ENCODE results near the gene CDS1.
"Not testable (repeated sequence)": the region's sequence is repeated elsewhere in the genome, so short reads cannot be mapped to it uniquely, and the experiment has no call there.

CDS1 gene

GRCh38 chr4:84582988-84583875, at the start of gene CDS1:
CDS1 (plus strand) TSS chr4:84583127; CDS start chr4:84583402, 275 bp downstream.
- peak; percentile 5 for DNase-seq (ENCODE audit: low read depth)

DNA sequence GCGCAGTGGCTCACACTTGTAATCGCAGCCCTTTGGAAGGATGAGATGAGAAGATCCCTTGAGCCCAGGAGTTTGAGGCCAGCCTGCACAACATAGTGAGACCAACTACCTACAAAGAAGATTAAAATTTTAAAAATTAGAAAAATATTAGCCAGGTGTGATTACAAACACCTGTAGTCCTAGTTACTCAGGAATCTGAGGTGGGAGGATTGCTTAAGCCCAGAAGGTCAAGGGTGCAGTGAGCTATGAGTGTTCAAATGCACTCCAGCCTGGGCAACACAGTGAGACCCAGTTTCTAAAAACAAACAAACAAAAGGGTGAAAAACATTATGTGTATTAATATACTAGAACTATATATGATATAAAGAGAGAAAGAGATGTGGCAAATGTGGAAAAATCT, 47.0 kb upstream of the CDS1 start:
- no peak for DNase-seq (ENCODE audit: low read depth)

- DNase-seq (ENCODE audit: low read depth) = no peak
These were observed 37.8 kb upstream of the CDS1 start for GRCh38 chr4:84545093-84545492.

DNA sequence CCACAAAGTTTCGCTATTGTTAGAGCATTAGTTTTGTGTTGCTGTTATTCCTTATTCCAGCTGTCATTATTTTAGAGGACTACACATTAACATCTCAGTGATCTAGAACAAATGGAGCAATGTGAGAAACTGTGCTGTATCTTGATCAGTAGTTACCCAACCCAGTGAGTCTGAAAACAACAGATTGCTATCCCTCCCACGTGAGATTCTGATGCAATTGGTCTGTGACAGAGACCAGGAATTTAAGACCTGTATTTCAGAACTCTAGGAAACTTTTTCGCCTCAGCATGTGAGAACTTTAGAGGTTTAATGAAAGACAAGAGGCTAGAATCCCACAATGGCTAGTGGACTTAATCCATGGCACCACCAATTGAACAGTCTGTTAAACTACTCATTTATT, 35.7 kb upstream of the CDS1 start:
- DNase-seq (ENCODE audit: low read depth) = no peak

GRCh38 chr4:84549191-84549590, 33.7 kb upstream of the CDS1 start:
- DNase-seq (ENCODE audit: low read depth) = not testable (repeated sequence)

DNA sequence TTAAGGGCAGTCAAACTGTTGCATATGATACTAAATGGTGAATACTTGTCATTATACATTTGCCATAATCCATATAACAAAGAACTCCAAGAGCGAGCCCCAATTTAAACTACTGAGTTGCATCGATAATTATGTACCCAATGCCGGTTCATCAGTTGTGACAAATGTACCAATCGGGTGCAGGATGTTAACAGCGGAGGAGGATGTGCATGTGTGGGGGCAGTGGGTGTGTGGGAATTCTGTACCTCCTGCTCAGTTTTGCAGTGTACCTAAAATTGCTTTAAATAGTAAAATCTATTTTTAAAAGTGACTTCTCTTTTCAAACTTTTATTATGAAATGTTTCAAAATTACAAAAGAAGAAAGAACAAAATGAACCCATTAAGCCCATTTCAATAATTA, 20.8 kb upstream of the CDS1 start:
- no peak for DNase-seq (ENCODE audit: low read depth)

DNA sequence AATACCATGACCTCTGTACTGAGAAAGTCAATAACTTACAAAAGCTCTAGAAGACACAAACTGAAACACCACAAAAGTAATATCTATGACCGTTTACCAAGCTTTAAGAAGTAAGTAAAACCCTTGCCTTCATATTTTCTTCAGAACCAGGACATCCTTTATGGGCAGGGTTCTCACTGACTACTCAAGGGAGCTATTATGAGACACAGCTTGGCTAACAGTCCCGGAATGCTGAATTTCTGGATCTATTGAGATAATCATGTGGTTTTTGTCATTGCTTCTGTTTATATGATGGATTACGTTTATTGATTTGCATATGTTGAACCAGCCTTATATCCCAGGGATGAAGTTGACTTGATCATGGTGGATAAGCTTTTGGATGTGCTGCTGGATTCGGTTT, 19.9 kb upstream of the CDS1 start:
- DNase-seq (ENCODE audit: low read depth) = no peak

DNA sequence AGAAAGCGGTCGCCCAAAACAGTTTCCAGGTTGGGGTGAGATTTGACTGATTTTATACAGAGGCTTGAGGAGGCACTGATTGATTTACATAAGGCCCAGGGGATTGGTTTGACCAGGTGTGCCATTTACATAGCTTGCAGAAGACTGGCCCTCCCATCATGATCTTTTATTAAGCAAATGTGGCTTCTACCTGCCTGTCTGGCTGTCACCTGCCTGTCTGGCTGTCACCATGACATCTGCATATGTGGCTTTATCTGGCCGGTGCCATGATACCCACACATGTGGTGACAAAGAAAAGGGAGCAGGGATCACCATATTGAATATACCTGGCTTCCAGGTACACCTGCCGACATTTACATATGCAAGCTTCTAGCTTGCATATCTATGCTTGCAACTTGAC, 17.0 kb upstream of the CDS1 start:
- no peak for DNase-seq (ENCODE audit: low read depth)

- DNase-seq (ENCODE audit: low read depth) = no peak
These were observed 14.4 kb upstream of the CDS1 start for GRCh38 chr4:84568496-84568895.

DNA sequence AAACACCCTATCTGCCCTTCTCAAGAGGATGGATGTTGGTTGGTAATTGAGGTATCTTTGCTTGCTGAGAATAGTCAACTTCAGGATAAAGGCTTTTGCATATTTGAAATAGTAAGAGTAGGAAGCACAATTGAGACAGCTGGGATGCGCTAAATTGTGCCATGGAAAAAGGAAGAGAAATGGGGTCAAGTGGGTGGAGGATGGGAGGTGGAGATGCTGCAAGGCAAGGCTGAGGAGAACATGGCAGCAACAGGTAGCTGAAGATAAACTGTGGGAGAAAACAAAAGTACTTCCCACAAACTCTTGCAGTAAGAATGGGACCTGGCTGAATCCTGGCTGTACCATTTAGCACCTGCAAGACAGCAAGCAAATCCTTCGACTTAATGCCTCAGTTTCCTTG, 13.9 kb upstream of the CDS1 start:
- no peak for DNase-seq (ENCODE audit: low read depth)

GRCh38 chr4:84573385-84574068, 9.4 kb upstream of the CDS1 start:
- no peak for DNase-seq (ENCODE audit: low read depth)

GRCh38 chr4:84574069-84574720, 8.7 kb upstream of the CDS1 start:
- no peak for DNase-seq (ENCODE audit: low read depth)

GRCh38 chr4:84578540-84579402, 4.2 kb upstream of the CDS1 start:
- DNase-seq (ENCODE audit: low read depth) = no peak

DNA sequence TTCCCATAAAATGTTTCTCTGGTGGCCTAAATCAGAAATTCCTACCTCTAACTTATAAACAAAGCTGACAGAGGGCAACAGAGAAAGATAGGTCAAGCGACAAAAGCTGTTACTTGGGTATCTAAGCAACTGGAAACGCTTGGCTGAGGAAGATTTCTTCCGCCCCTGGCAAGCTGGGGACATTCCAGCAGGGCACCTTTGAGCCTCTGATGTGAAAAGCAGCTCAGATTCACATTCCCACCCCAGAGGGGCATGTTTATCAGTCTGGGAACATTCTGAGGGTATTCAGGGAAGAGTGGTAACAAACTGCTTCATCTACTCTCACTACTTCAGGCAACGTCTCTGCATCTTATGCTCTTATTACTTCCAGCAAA, 3.5 kb upstream of the CDS1 start:
- no peak for DNase-seq (ENCODE audit: low read depth)

GRCh38 chr4:84582302-84582987, 482 bp upstream of the CDS1 start:
- DNase-seq (ENCODE audit: low read depth) = peak; percentile 86

- no peak for DNase-seq (ENCODE audit: low read depth)
These were observed 1.0 kb downstream of the CDS1 start for GRCh38 chr4:84583876-84584380.

DNA sequence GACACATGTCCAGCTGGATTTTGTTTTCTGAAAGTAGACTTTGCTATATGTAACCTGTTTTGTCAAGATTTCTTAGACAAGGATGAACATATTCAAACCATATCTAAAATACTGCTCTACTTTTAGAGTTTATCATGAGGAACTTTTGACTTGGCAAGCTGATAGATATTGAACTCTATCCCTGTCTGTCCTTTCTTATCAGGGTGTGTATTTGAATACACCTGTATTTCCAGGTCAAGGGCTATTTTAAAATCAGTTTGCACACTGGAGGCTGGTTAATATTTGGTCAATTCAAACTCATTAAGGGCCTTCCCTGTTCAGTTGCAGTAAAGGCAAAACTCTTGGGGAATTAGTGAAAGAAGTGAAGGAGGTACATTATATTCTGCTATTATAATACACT, 2.3 kb downstream of the CDS1 start:
- DNase-seq (ENCODE audit: low read depth) = no peak

DNA sequence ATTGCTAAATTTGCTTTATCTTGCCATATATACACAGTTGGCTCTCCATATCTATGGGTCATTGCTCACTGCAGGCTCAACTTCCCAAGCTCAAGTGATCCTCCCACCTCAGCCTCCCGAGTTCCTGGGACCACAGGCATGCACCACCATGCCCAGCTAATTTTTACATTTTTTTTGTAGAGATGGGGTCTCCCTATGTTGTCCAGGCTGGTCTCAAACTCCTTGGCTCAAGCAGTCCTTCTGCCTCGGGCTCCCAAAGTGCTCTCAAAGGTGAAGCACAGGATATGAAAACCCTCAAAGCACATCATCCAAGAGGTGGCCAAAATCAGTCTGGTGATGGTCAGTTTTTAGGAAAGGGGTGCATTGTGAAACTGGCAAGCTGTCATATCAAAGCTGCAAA, 11.8 kb downstream of the CDS1 start:
- no peak for DNase-seq (ENCODE audit: low read depth)

GRCh38 chr4:84596826-84597225, 13.9 kb downstream of the CDS1 start:
- no peak for DNase-seq (ENCODE audit: low read depth)

- no peak for DNase-seq (ENCODE audit: low read depth)
These were observed 14.5 kb downstream of the CDS1 start for GRCh38 chr4:84597450-84597849.

- no peak for DNase-seq (ENCODE audit: low read depth)
These were observed 23.7 kb downstream of the CDS1 start for GRCh38 chr4:84606645-84607044.
